B cell (primary cell): Measurements from ENCODE around the gene ZEB1.

ENCODE experiments used
- EZH2 ChIP-seq: IDR thresholded peaks from 2 replicates; pipeline ENCODE4 v1.6.1; 2012; ENCODE audit warnings: borderline replicate concordance, low read depth, mild to moderate bottlenecking, moderate library complexity, low read length; ENCODE audit not compliant: insufficient read depth, poor library complexity, severe bottlenecking
- TF ChIP-seq, protein P1 (sequence below): fragments of 200-600 bp; IDR thresholded peaks from one replicate; pipeline ENCODE4 v1.8.0; 2022; ENCODE audit warnings: antibody characterized with exemption, mild to moderate bottlenecking

DNA sequence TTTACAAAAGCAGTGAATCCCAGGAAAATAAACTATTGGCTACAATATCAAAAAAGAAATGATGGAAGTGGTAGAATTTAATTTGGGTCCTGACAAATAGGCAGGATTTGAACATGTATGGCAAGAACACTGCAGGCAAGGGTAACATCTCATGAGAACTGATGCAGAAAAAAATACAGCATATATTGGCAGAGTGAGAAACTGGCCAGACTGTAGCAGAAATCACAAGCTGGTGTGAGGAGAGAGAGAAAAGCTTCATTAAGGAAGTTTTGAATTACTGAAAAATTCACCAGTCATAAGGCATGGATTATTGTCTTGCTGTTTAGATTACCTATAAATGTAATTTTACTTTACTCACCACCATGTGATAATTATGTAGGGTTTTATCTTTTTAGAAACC, 77.4 kb downstream of the ZEB1 start:
- TF ChIP-seq, protein P1, sequence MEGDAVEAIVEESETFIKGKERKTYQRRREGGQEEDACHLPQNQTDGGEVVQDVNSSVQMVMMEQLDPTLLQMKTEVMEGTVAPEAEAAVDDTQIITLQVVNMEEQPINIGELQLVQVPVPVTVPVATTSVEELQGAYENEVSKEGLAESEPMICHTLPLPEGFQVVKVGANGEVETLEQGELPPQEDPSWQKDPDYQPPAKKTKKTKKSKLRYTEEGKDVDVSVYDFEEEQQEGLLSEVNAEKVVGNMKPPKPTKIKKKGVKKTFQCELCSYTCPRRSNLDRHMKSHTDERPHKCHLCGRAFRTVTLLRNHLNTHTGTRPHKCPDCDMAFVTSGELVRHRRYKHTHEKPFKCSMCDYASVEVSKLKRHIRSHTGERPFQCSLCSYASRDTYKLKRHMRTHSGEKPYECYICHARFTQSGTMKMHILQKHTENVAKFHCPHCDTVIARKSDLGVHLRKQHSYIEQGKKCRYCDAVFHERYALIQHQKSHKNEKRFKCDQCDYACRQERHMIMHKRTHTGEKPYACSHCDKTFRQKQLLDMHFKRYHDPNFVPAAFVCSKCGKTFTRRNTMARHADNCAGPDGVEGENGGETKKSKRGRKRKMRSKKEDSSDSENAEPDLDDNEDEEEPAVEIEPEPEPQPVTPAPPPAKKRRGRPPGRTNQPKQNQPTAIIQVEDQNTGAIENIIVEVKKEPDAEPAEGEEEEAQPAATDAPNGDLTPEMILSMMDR, result no peak
- no peak for TF ChIP-seq EZH2
